Neuronal stem cell (in vitro differentiated cells): Measurements from ENCODE around the gene EDEM1.

Experiments
- DNase-seq: peaks from one replicate; pipeline ENCODE4 v3.0.0-alpha.2; 2013; ENCODE audit warnings: low spot score
- H2AFZ ChIP-seq: one replicate; pipeline ENCODE4 v1.6.1; 2013; ENCODE audit warnings: mild to moderate bottlenecking, low read length, inconsistent platforms
- H2AK5ac ChIP-seq: 2 replicates; pipeline ENCODE4 v1.6.1; 2013; ENCODE audit warnings: low read depth, mild to moderate bottlenecking, inconsistent platforms, low read length, moderate library complexity, mixed read lengths
- H2BK120ac ChIP-seq: 2 replicates; pipeline ENCODE4 v1.6.1; 2013; ENCODE audit warnings: low read depth, mild to moderate bottlenecking, inconsistent platforms, low read length, moderate library complexity, mixed read lengths
- H2BK12ac ChIP-seq: one replicate; pipeline ENCODE4 v1.6.1; 2013; ENCODE audit warnings: low read length, inconsistent platforms
- H2BK15ac ChIP-seq: 2 replicates; pipeline ENCODE4 v1.6.1; 2013; ENCODE audit warnings: mild to moderate bottlenecking, low read length, inconsistent platforms, mixed read lengths
- H2BK5ac ChIP-seq: one replicate; pipeline ENCODE4 v1.6.1; 2013; ENCODE audit warnings: inconsistent platforms, mild to moderate bottlenecking, low read length, moderate library complexity
- H3K14ac ChIP-seq: one replicate; pipeline ENCODE4 v1.6.1; 2013; ENCODE audit warnings: low read length, inconsistent platforms
- H3K18ac ChIP-seq: 2 replicates; pipeline ENCODE4 v1.6.1; 2013; ENCODE audit warnings: low read length, inconsistent platforms
- H3K23ac ChIP-seq: 2 replicates; pipeline ENCODE4 v1.6.1; 2013; ENCODE audit warnings: low read depth, mild to moderate bottlenecking, mixed read lengths, low read length, inconsistent platforms; ENCODE audit not compliant: poor library complexity
- H3K27ac ChIP-seq: replicated peaks from 3 replicates; pipeline ENCODE4 v1.5.1; 2013; ENCODE audit warnings: low read length, inconsistent platforms
- H3K27me3 ChIP-seq, 3 experiments: 2 replicates each; pipeline ENCODE4 v1.6.1; 2013; ENCODE audit warnings: low read length in 3 of 3, mild to moderate bottlenecking in 2 of 3, inconsistent platforms in 1 of 3, low read depth in 1 of 3, mixed read lengths in 1 of 3, moderate library complexity in 1 of 3; ENCODE audit not compliant: control insufficient read depth in 3 of 3, insufficient read depth in 3 of 3
- H3K36me3 ChIP-seq, 2 donors: replicated peaks in 1 of 2; 2 replicates each; pipeline ENCODE4 v1.6.1; 2013; ENCODE audit warnings: low read length in 2 of 2; ENCODE audit not compliant: control insufficient read depth in 2 of 2, insufficient read depth in 2 of 2
- H3K4ac ChIP-seq: 2 replicates; pipeline ENCODE4 v1.6.1; 2013; ENCODE audit warnings: inconsistent platforms, mild to moderate bottlenecking, low read length, moderate library complexity
- H3K4me1 ChIP-seq, 2 donors: 1 replicate in 1 of 2; 2 replicates in 1 of 2; pipeline ENCODE4 v1.6.1; 2013; ENCODE audit warnings: low read length in 2 of 2, low read depth in 1 of 2; ENCODE audit not compliant: control insufficient read depth in 2 of 2, insufficient read depth in 1 of 2
- H3K4me2 ChIP-seq: one replicate; pipeline ENCODE4 v1.6.1; 2013; ENCODE audit warnings: mild to moderate bottlenecking, low read length, inconsistent platforms; ENCODE audit not compliant: insufficient read depth, poor library complexity, severe bottlenecking
- H3K4me3 ChIP-seq, 2 donors: 2 replicates each; pipeline ENCODE4 v1.5.1; 2013; ENCODE audit warnings: low read length in 2 of 2, mild to moderate bottlenecking in 2 of 2, inconsistent platforms in 1 of 2, moderate library complexity in 1 of 2
- H3K79me1 ChIP-seq: one replicate; pipeline ENCODE4 v1.6.1; 2013; ENCODE audit warnings: low read depth, mild to moderate bottlenecking, inconsistent platforms, low read length, moderate library complexity
- H3K9ac ChIP-seq: one replicate; pipeline ENCODE4 v1.6.1; 2013; ENCODE audit warnings: mild to moderate bottlenecking, low read depth, low read length, inconsistent platforms; ENCODE audit not compliant: poor library complexity
- H3K9me3 ChIP-seq, 2 donors: replicated peaks in 1 of 2; 2 replicates each; pipeline versions ENCODE3 to v1.6.1; 2013; ENCODE audit warnings: low read length in 2 of 2, mild to moderate bottlenecking in 2 of 2, inconsistent platforms in 1 of 2, low read depth in 1 of 2, mixed read lengths in 1 of 2, moderate library complexity in 1 of 2; ENCODE audit not compliant: control insufficient read depth in 2 of 2, insufficient read depth in 1 of 2
- H4K8ac ChIP-seq: one replicate; pipeline ENCODE4 v1.6.1; 2013; ENCODE audit warnings: low read depth, mild to moderate bottlenecking, inconsistent platforms, low read length, moderate library complexity
- H4K91ac ChIP-seq: one replicate; pipeline ENCODE4 v1.6.1; 2013; ENCODE audit warnings: low read length, low read depth, mild to moderate bottlenecking, inconsistent platforms; ENCODE audit not compliant: poor library complexity
- WGBS, 2 donors: extraction: QIAGEN DNeasy Blood & Tissue Kit; methylation state at CpG; one replicate each; pipeline ENCODE4 v1.1.7; 2013; ENCODE audit warnings: missing lambda C conversion rate in 2 of 2, mixed read lengths in 1 of 2; ENCODE audit not compliant: insufficient read length in 2 of 2, insufficient replicate concordance in 1 of 2; ENCODE audit errors: extremely low coverage in 2 of 2; 5-methylcytosine and 5-hydroxymethylcytosine counted together

The EDEM1 gene

GRCh38 chr3:5195605-5196004 lies 8.1 kb downstream of the EDEM1 start:
- no peak overlapping the region for H2BK120ac ChIP-seq
- peaks cover 0 to 81% of the 10 kb centered on the region in 2 donors for H3K36me3 ChIP-seq
- no peak overlapping the region for H2BK15ac ChIP-seq
- H3K14ac ChIP-seq, result no peak overlapping the region
- H3K27me3 ChIP-seq, result no peaks in the 10 kb centered on the region
- H3K4me3 ChIP-seq, result no peak overlapping the region
- H3K9ac ChIP-seq, result no peak overlapping the region
- H3K79me1 ChIP-seq, result no peaks in the 10 kb centered on the region
- H4K8ac ChIP-seq, result no peak overlapping the region
- no peak overlapping the region for H3K18ac ChIP-seq
- H3K4me2 ChIP-seq, result no peak overlapping the region
- H2BK12ac ChIP-seq, result no peak overlapping the region
- H3K4me1 ChIP-seq, result no peaks in the 10 kb centered on the region
- no peak overlapping the region for H3K27ac ChIP-seq
- DNase-seq, result no peak
- no peak overlapping the region for H4K91ac ChIP-seq
- no peak overlapping the region for H2AFZ ChIP-seq
- no CpG with 5 or more reads among the region's 2 CpGs for WGBS, 2 donors
- H2BK5ac ChIP-seq, result no peak overlapping the region
- H3K9me3 ChIP-seq, result no peaks in the 10 kb centered on the region
- no peak overlapping the region for H2AK5ac ChIP-seq
- no peak overlapping the region for H3K23ac ChIP-seq
- no peak overlapping the region for H3K4ac ChIP-seq

DNA sequence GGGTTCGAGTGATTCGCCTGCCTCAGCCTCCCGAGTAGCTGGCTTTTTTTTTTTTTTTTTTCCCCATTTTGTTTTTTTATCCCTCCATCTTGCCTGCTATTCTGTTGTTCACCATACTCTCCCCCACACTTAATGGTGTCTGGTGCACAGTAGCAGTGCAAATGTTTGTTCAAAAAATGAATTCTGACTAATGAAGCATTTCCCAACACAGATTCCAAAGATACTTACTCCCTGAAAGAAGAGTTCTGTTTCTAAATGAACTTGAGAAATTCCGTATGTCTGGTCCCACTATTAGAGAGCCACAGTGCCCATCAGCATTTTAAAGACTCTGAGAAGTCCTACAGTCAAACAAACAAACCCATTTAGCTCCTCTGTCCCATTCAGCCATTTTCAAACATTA lies 9.5 kb downstream of the EDEM1 start:
- Histone ChIP-seq H3K27ac (no peak overlapping the region), H2BK120ac (no peak overlapping the region), H3K4ac (no peak overlapping the region), H3K4me2 (no peak overlapping the region), H3K27me3 (no peaks in the 10 kb centered on the region), H3K4me3 (no peak overlapping the region), H3K9me3 (no peaks in the 10 kb centered on the region), H2BK12ac (no peak overlapping the region), H2AFZ (no peak overlapping the region), H3K36me3 (peaks cover 1 to 91% of the 10 kb centered on the region in 2 donors), H3K4me1 (no peaks in the 10 kb centered on the region), H2BK15ac (no peak overlapping the region), H3K18ac (no peak overlapping the region), H3K14ac (no peak overlapping the region), H3K9ac (no peak overlapping the region), H4K91ac (no peak overlapping the region), H2AK5ac (no peak overlapping the region), H4K8ac (no peak overlapping the region), H3K79me1 (no peaks in the 10 kb centered on the region), H3K23ac (no peak overlapping the region), H2BK5ac (no peak overlapping the region)
- WGBS, 2 donors, result no CpG with 5 or more reads among the region's 4 CpGs
- DNase-seq, result no peak

GRCh38 chr3:5197470-5198312 lies 10.2 kb downstream of the EDEM1 start:
- Histone ChIP-seq H3K4me2 (no peak overlapping the region), H3K4me1 (no peaks in the 10 kb centered on the region), H3K4me3 (no peak overlapping the region), H3K14ac (no peak overlapping the region), H2BK5ac (no peak overlapping the region), H3K9ac (no peak overlapping the region), H2BK120ac (no peak overlapping the region), H3K23ac (no peak overlapping the region), H2AFZ (no peak overlapping the region), H3K27me3 (no peaks in the 10 kb centered on the region), H3K79me1 (no peaks in the 10 kb centered on the region), H2AK5ac (no peak overlapping the region), H2BK12ac (no peak overlapping the region), H4K91ac (no peak overlapping the region), H3K36me3 (peaks cover 1 to 91% of the 10 kb centered on the region in 2 donors), H3K9me3 (no peaks in the 10 kb centered on the region), H3K4ac (no peak overlapping the region), H3K27ac (no peak overlapping the region), H3K18ac (no peak overlapping the region), H4K8ac (no peak overlapping the region), H2BK15ac (no peak overlapping the region)
- WGBS, 2 donors, result no CpG with 5 or more reads among the region's 8 CpGs
- DNase-seq, result no peak

- Histone ChIP-seq H2AFZ (no peak overlapping the region), H3K23ac (no peak overlapping the region), H3K27ac (no peak overlapping the region), H2BK12ac (no peak overlapping the region), H2BK5ac (no peak overlapping the region), H3K36me3 (peaks cover 5 to 91% of the 10 kb centered on the region in 2 donors), H3K27me3 (no peaks in the 10 kb centered on the region), H3K9me3 (no peaks in the 10 kb centered on the region), H3K79me1 (no peaks in the 10 kb centered on the region), H3K4me3 (no peak overlapping the region), H2AK5ac (no peak overlapping the region), H3K4me2 (no peak overlapping the region), H3K4ac (no peak overlapping the region), H3K9ac (no peak overlapping the region), H2BK15ac (no peak overlapping the region), H4K8ac (no peak overlapping the region), H2BK120ac (no peak overlapping the region), H3K4me1 (no peaks in the 10 kb centered on the region), H3K14ac (no peak overlapping the region), H4K91ac (no peak overlapping the region), H3K18ac (no peak overlapping the region)
- no CpG with 5 or more reads among the region's 4 CpGs for WGBS, 2 donors
- no peak for DNase-seq
These were observed 10.8 kb downstream of the EDEM1 start for GRCh38 chr3:5198313-5198677.
